ENCODE measurements around the gene C18orf32.
"Not testable (repeated sequence)": the region's sequence is repeated elsewhere in the genome, so short reads cannot be mapped to it uniquely, and the experiment has no call there.

C18orf32 gene

GRCh38 chr18:49481907-49482306 lies 5.1 kb downstream of the C18orf32 start:
- TF ChIP-seq, protein P1, sequence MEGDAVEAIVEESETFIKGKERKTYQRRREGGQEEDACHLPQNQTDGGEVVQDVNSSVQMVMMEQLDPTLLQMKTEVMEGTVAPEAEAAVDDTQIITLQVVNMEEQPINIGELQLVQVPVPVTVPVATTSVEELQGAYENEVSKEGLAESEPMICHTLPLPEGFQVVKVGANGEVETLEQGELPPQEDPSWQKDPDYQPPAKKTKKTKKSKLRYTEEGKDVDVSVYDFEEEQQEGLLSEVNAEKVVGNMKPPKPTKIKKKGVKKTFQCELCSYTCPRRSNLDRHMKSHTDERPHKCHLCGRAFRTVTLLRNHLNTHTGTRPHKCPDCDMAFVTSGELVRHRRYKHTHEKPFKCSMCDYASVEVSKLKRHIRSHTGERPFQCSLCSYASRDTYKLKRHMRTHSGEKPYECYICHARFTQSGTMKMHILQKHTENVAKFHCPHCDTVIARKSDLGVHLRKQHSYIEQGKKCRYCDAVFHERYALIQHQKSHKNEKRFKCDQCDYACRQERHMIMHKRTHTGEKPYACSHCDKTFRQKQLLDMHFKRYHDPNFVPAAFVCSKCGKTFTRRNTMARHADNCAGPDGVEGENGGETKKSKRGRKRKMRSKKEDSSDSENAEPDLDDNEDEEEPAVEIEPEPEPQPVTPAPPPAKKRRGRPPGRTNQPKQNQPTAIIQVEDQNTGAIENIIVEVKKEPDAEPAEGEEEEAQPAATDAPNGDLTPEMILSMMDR (IDR thresholded peaks at IDR 0.05; ENCODE audit: control insufficient read depth, insufficient read depth, low read depth, low read length, missing control alignments), result no peak

GRCh38 chr18:49481317-49481716 lies 5.7 kb downstream of the C18orf32 start:
- TF ChIP-seq, protein P1 (IDR thresholded peaks at IDR 0.05; ENCODE audit: control insufficient read depth, insufficient read depth, low read depth, low read length, missing control alignments), result no peak
- no peak for DNase-seq (ENCODE audit: low read depth)

More at GRCh38 chr18:49481907-49482306, 5.1 kb downstream of the C18orf32 start:
- DNase-seq (ENCODE audit: low read depth), result no peak
- no peak overlapping the region for H3K4me3 ChIP-seq (ENCODE audit: control insufficient read depth, low read depth, low read length)

GRCh38 chr18:49479381-49480137 lies 7.5 kb downstream of the C18orf32 start:
- TF ChIP-seq, protein P1 (IDR thresholded peaks at IDR 0.05; ENCODE audit: control insufficient read depth, insufficient read depth, low read depth, low read length, missing control alignments), result no peak
- H3K4me3 ChIP-seq (ENCODE audit: control insufficient read depth, low read depth, low read length), result no peak overlapping the region
- DNase-seq (ENCODE audit: low read depth), result no peak

More at GRCh38 chr18:49481317-49481716, 5.7 kb downstream of the C18orf32 start:
- H3K4me3 ChIP-seq (ENCODE audit: control insufficient read depth, low read depth, low read length), result no peak overlapping the region

DNA sequence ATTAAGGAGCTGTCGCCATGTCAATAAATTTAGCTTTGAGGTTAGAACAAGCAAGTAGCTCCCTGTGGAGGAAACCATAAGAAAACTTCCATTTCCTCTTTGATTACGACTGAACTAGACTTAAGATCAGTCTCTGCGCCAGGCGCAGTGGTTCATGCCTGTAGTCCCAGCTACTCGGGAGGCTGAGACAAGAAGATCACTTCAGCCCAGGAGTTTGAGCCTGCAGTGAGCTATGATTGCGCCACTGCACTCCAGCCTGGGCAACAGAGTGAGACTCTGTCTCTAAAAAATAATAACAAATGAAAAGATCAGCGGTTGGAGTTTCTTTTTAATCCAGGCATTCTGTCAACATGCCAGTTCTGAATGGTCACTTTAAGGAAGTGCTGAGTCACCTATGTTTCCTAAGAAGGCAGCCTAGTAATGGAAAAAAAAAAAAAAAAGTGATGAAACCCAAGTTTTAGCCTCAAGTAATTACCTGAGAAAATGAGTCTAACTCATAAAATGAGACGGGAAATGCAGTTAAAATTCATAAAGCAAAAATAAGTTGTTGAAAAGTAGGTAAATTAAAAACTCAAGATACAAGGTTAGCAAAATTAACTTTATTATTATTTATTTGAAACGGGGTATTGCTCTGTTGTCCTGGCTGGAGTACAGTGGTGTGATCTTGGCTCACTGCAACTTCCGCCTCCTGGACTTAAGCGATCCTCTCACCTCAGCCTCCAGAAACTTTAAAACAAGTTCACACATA lies 10.2 kb downstream of the C18orf32 start:
- H3K4me3 ChIP-seq (ENCODE audit: control insufficient read depth, low read depth, low read length), result no peak overlapping the region
- DNase-seq (ENCODE audit: low read depth), result peak; percentile 79
- TF ChIP-seq, protein P1 (IDR thresholded peaks at IDR 0.05; ENCODE audit: control insufficient read depth, insufficient read depth, low read depth, low read length, missing control alignments), result no peak

GRCh38 chr18:49474935-49475334 lies 12.1 kb downstream of the C18orf32 start:
- not testable (repeated sequence) for DNase-seq (ENCODE audit: low read depth); H3K4me3 ChIP-seq (ENCODE audit: control insufficient read depth, low read depth, low read length)

DNA sequence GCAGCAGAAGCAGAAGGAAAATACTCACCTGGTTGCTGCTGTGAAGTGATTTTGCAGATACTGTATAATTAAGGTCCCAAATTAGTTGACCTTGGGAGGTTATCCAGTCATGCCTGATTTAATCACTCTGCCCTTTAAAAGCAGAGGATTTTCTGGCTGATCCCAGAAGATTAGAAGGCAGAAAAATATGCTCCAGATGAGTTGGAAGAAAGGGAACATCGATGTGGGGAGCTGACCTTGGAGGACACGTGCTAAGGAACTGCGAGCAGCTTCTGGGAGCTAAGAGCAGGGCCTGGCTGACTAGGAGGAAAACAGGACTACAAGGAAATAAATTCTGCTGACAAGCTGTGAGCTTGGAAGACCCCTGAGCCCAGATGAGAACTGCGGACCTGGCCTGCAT lies 13.3 kb downstream of the C18orf32 start:
- TF ChIP-seq, protein P1 (IDR thresholded peaks at IDR 0.05; ENCODE audit: control insufficient read depth, insufficient read depth, low read depth, low read length, missing control alignments), result no peak
- H3K4me3 ChIP-seq (ENCODE audit: control insufficient read depth, low read depth, low read length), result no peak overlapping the region
- no peak for DNase-seq (ENCODE audit: low read depth)

DNA sequence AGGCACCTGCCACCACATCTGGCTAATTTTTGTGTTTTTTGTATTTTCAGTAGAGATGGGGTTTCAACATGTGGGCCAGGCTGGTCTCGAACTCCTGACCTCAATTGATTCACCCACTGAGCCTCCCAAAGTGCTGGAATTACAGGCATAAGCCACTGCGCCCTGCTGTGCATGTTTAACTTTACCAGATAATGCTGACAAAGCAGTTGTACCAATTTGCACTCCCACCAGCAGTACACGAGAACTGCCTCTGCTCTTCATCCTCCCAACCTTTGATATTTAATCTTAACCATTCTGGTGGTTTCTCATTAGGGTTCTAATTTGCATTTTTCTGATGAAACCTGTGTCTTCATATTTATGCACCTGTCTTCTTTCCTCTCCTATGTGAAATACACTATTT lies 14.6 kb downstream of the C18orf32 start:
- TF ChIP-seq, protein P1 (IDR thresholded peaks at IDR 0.05; ENCODE audit: control insufficient read depth, insufficient read depth, low read depth, low read length, missing control alignments), result no peak
- DNase-seq (ENCODE audit: low read depth), result no peak
- H3K4me3 ChIP-seq (ENCODE audit: control insufficient read depth, low read depth, low read length), result no peak overlapping the region

Data from AG09309 (cell line).